ENCODE measurements around the gene AIFM1. TPM values are rescaled to one million over a fixed set of nuclear protein-coding genes. Genes with fewer than 3 reads are reported as not detected.

The AIFM1 gene
- total RNA-seq, 6 donors from 2014 or later, result 14.1 to 29.5 (median 21.9) TPM

GRCh38 chrX:130111220-130112154 is 54.2 kb downstream of the AIFM1 start:
- no peaks in the 10 kb centered on the region for H3K36me3 ChIP-seq
- no peaks in the 10 kb centered on the region for H3K27me3 ChIP-seq
- H3K4me1 ChIP-seq, result peaks cover 6 to 14% (median 9%) of the 10 kb centered on the region in 4 donors
- no peak for DNase-seq
- 65% methylated on average over 20 to 41 of the region's 43 CpGs for WGBS, 2 donors
- no peak for TF ChIP-seq EP300 (IDR thresholded peaks at IDR 0.05)
- TF ChIP-seq POLR2AphosphoS5 (IDR thresholded peaks at IDR 0.05), result no peak
- no peak for TF ChIP-seq POLR2A (IDR thresholded peaks at IDR 0.05)
- TF ChIP-seq CTCF (IDR thresholded peaks at IDR 0.05), result no peak
- ATAC-seq (ENCODE audit: low FRiP score in 2 of 2), result no peak
- H3K4me3 ChIP-seq, result peak overlapping the region in 3 of 4 donors; percentile 64 to 72 (median 65)
- no peaks in the 10 kb centered on the region for H3K9me3 ChIP-seq
- H3K27ac ChIP-seq, result peak overlapping the region; percentile 89 to 97 (median 95)

GRCh38 chrX:130110379-130111219 is 55.0 kb downstream of the AIFM1 start, which contains the start of gene ELF4:
Gene ELF4 (minus strand): TSS chrX:130110497. CDS start chrX:130081330, 29,167 bp downstream.
- Histone ChIP-seq H3K36me3 (no peaks in the 10 kb centered on the region), H3K9me3 (no peaks in the 10 kb centered on the region), H3K4me1 (peaks cover 6 to 19% (median 11%) of the 10 kb centered on the region in 4 donors), H3K27ac (peak within 1 kb of the TSS; percentile 89 to 97 (median 95)), H3K4me3 (peak within 1 kb of the TSS; percentile 25 to 72 (median 64)), H3K27me3 (no peaks in the 10 kb centered on the region)
- TF ChIP-seq POLR2A (IDR thresholded peaks at IDR 0.05) (peak in 3 of 4 donors; percentile 19 to 58 (median 45)), EP300 (IDR thresholded peaks at IDR 0.05) (no peak)
- DNase-seq, result peak; percentile 50 to 90
- peak in 1 of 2 donors; percentile 84 for ATAC-seq (ENCODE audit: low FRiP score in 2 of 2)
- WGBS, 2 donors, result 39% methylated on average over 87 of the region's 123 CpGs; no CpG with 5 or more reads in 1 of the 2 donors

- H3K27me3 ChIP-seq, result no peaks in the 10 kb centered on the region
- no peaks in the 10 kb centered on the region for H3K9me3 ChIP-seq
- H3K4me1 ChIP-seq, result peaks cover 10 to 21% (median 16%) of the 10 kb centered on the region in 4 donors
- peak; percentile 7 to 36 for ATAC-seq (ENCODE audit: low FRiP score in 2 of 2)
- peak in 1 of 2 donors; percentile 78 for DNase-seq
- no peaks in the 10 kb centered on the region for H3K36me3 ChIP-seq
- 0 to 60% methylated on average over 9 to 68 of the region's 81 CpGs for WGBS, 2 donors
- peak overlapping the region; percentile 25 to 72 (median 64) for H3K4me3 ChIP-seq
- TF ChIP-seq POLR2A (IDR thresholded peaks at IDR 0.05) (no peak), EP300 (IDR thresholded peaks at IDR 0.05) (no peak), CTCF (IDR thresholded peaks at IDR 0.05) (no peak), POLR2AphosphoS5 (IDR thresholded peaks at IDR 0.05) (no peak)
- H3K27ac ChIP-seq, result peak overlapping the region; percentile 89 to 97 (median 95)
These were observed 55.9 kb downstream of the AIFM1 start for GRCh38 chrX:130109429-130110378.

- Histone ChIP-seq H3K4me3 (peak overlapping the region in 3 of 4 donors; percentile 64 to 72 (median 65)), H3K4me1 (peaks cover 13 to 23% (median 18%) of the 10 kb centered on the region in 4 donors), H3K27me3 (no peaks in the 10 kb centered on the region), H3K27ac (peak overlapping the region; percentile 89 to 97 (median 95)), H3K9me3 (no peaks in the 10 kb centered on the region), H3K36me3 (no peaks in the 10 kb centered on the region)
- ATAC-seq (ENCODE audit: low FRiP score in 2 of 2) (peak; percentile 56 to 84), DNase-seq (peak in 1 of 2 donors; percentile 68)
- 0 to 31% methylated on average over 2 to 9 of the region's 9 CpGs for WGBS, 2 donors
- TF ChIP-seq POLR2A (IDR thresholded peaks at IDR 0.05) (no peak), POLR2AphosphoS5 (IDR thresholded peaks at IDR 0.05) (peak in 1 of 2 donors; percentile 16), CTCF (IDR thresholded peaks at IDR 0.05) (no peak), EP300 (IDR thresholded peaks at IDR 0.05) (no peak)
These were observed 56.8 kb downstream of the AIFM1 start for GRCh38 chrX:130108647-130109428.

Measured in upper lobe of left lung (tissue), 6 donors.